BE2C (cell line): Measurements from ENCODE around the gene PPP2R1A.

Source experiments
- DNase-seq: peaks from one replicate; pipeline ENCODE4 v3.0.0-alpha.2; 2020
- H3K27me3 ChIP-seq: fragments of 250-450 bp; sonication (Bioruptor Pico); 2 replicates; pipeline ENCODE4 v1.5.1; 2020; ENCODE audit warnings: mild to moderate bottlenecking
- H3K36me3 ChIP-seq: fragments of 250-450 bp; sonication (Bioruptor Pico); 2 replicates; pipeline ENCODE4 v1.5.1; 2020; ENCODE audit warnings: mild to moderate bottlenecking
- H3K4me1 ChIP-seq: fragments of 250-450 bp; sonication (Bioruptor Pico); 2 replicates; pipeline ENCODE4 v1.5.1; 2020
- H3K4me3 ChIP-seq: 2 replicates; pipeline ENCODE4 v1.5.1; 2011; ENCODE audit warnings: low read depth, low read length
- H3K9me3 ChIP-seq: fragments of 250-450 bp; sonication (Bioruptor Pico); 2 replicates; pipeline ENCODE4 v1.5.1; 2020
- CTCF ChIP-seq: IDR thresholded peaks from 2 replicates; pipeline ENCODE4 v1.5.1; 2012; ENCODE audit warnings: mild to moderate bottlenecking, low read depth, low read length

PPP2R1A gene

GRCh38 chr19:52211926-52212571 is 22.2 kb downstream of the PPP2R1A start:
- no peaks in the 10 kb centered on the region for H3K4me1 ChIP-seq
- no peaks in the 10 kb centered on the region for H3K9me3 ChIP-seq
- H3K4me3 ChIP-seq = no peak overlapping the region
- no peaks in the 10 kb centered on the region for H3K27me3 ChIP-seq
- no peak for DNase-seq
- no peak for TF ChIP-seq CTCF
- peaks cover 96% of the 10 kb centered on the region for H3K36me3 ChIP-seq

GRCh38 chr19:52212572-52213255 is 22.9 kb downstream of the PPP2R1A start:
- TF ChIP-seq CTCF = no peak
- Histone ChIP-seq H3K4me1 (no peaks in the 10 kb centered on the region), H3K27me3 (no peaks in the 10 kb centered on the region), H3K36me3 (peaks cover 96% of the 10 kb centered on the region), H3K9me3 (no peaks in the 10 kb centered on the region), H3K4me3 (no peak overlapping the region)
- no peak for DNase-seq

- Histone ChIP-seq H3K9me3 (no peaks in the 10 kb centered on the region), H3K4me3 (no peak overlapping the region), H3K27me3 (no peaks in the 10 kb centered on the region), H3K36me3 (peaks cover 96% of the 10 kb centered on the region), H3K4me1 (no peaks in the 10 kb centered on the region)
- no peak for DNase-seq
- TF ChIP-seq CTCF = no peak
Observed at GRCh38 chr19:52214241-52214640, 24.4 kb downstream of the PPP2R1A start.

- H3K27me3 ChIP-seq = no peaks in the 10 kb centered on the region
- DNase-seq = no peak
- H3K4me1 ChIP-seq = no peaks in the 10 kb centered on the region
- H3K4me3 ChIP-seq = no peak overlapping the region
- H3K9me3 ChIP-seq = no peaks in the 10 kb centered on the region
- peaks cover 98% of the 10 kb centered on the region for H3K36me3 ChIP-seq
- TF ChIP-seq CTCF = no peak
Observed at GRCh38 chr19:52216401-52216800, 26.5 kb downstream of the PPP2R1A start.

GRCh38 chr19:52217576-52217975 is 27.7 kb downstream of the PPP2R1A start:
- Histone ChIP-seq H3K36me3 (peaks cover 98% of the 10 kb centered on the region), H3K4me1 (no peaks in the 10 kb centered on the region), H3K9me3 (no peaks in the 10 kb centered on the region), H3K4me3 (no peak overlapping the region), H3K27me3 (no peaks in the 10 kb centered on the region)
- no peak for DNase-seq
- TF ChIP-seq CTCF = no peak

GRCh38 chr19:52219611-52220010 is 29.8 kb downstream of the PPP2R1A start:
- H3K4me1 ChIP-seq = no peaks in the 10 kb centered on the region
- no peak overlapping the region for H3K4me3 ChIP-seq
- peaks cover 100% of the 10 kb centered on the region for H3K36me3 ChIP-seq
- TF ChIP-seq CTCF = no peak
- H3K9me3 ChIP-seq = no peaks in the 10 kb centered on the region
- no peak for DNase-seq
- no peaks in the 10 kb centered on the region for H3K27me3 ChIP-seq
